Transverse colon (tissue), 4 donors: Measurements from ENCODE around the gene DVL1. TPM values are rescaled to one million over a fixed set of nuclear protein-coding genes. Genes with fewer than 3 reads are reported as not detected.
"Not testable (repeated sequence)": the region's sequence is repeated elsewhere in the genome, so short reads cannot be mapped to it uniquely, and the experiment has no call there.

Experiments used
- DNase-seq: peaks from one replicate; pipeline ENCODE4 v3.0.0-alpha.2; 2019
- H3K27ac ChIP-seq, 4 donors: fragments of 200-600 bp; sonication (generic); 2 replicates each; pipeline ENCODE4 v1.5.1; 2016 to 2018; ENCODE audit warnings: inconsistent platforms in 4 of 4
- H3K27me3 ChIP-seq: fragments of 200-600 bp; sonication (generic); 2 replicates; pipeline ENCODE4 v1.5.1; 2017; ENCODE audit warnings: inconsistent platforms
- H3K36me3 ChIP-seq, 4 donors: fragments of 200-600 bp; sonication (generic); 2 replicates each; pipeline ENCODE4 v1.5.1; 2017 to 2019; ENCODE audit warnings: inconsistent platforms in 4 of 4
- H3K4me1 ChIP-seq, 4 donors: fragments of 200-600 bp; sonication (generic); 2 replicates each; pipeline ENCODE4 v1.5.1; 2017 to 2020; ENCODE audit warnings: inconsistent platforms in 4 of 4
- H3K4me3 ChIP-seq, 4 donors: fragments of 200-600 bp; sonication (generic); 1 replicate in 1 of 4; 2 replicates in 3 of 4; pipeline versions ENCODE4 v1.5.1 to v1.6.1; 2017 to 2019; ENCODE audit warnings: inconsistent platforms in 4 of 4
- H3K9me3 ChIP-seq, 2 donors: fragments of 200-600 bp; sonication (generic); 2 replicates each; pipeline ENCODE4 v1.5.1; 2017 to 2019; ENCODE audit warnings: inconsistent platforms in 2 of 2
- CTCF ChIP-seq, 5 experiments: fragments of 200-600 bp in 3 of 5; fragments of 450-650 bp in 2 of 5; sonication (generic) in 3 of 5; IDR thresholded peaks; 1 replicate in 2 of 5; 2 replicates in 3 of 5; pipeline ENCODE4 v1.5.1; 2016 to 2017; ENCODE audit warnings: antibody characterized with exemption in 5 of 5, inconsistent platforms in 3 of 5, mild to moderate bottlenecking in 2 of 5, moderate library complexity in 1 of 5
- EP300 ChIP-seq: sonication (generic); formaldehyde crosslinking; IDR thresholded peaks from one replicate; pipeline ENCODE4 v1.6.1; 2017; ENCODE audit warnings: antibody characterized with exemption, low read depth
- POLR2A ChIP-seq: fragments of 450-650 bp; IDR thresholded peaks from one replicate; pipeline ENCODE4 v1.6.1; 2016; ENCODE audit warnings: antibody characterized with exemption, mild to moderate bottlenecking, moderate library complexity
- POLR2AphosphoS5 ChIP-seq, 3 donors: sonication (generic); formaldehyde crosslinking; IDR thresholded peaks; one replicate each; pipeline ENCODE4 v1.6.1; 2016; ENCODE audit warnings: antibody characterized with exemption in 3 of 3
- WGBS, 2 donors: methylation state at CpG; one replicate each; pipeline ENCODE4 v1.1.5; 2018; ENCODE audit warnings: low coverage in 1 of 2; 5-methylcytosine and 5-hydroxymethylcytosine counted together
- in situ Hi-C, 4 donors: fragments of 200-750 bp; cut with MboI; loops; one replicate each; pipeline versions ENCODE4 v1.15.0 to v1.15.1; 2017; ENCODE audit warnings: low sequenced_read_pairs in 3 of 4, low pct_ligation_motif_present in 1 of 4, low pct_unique_long_range_greater_than_20kb in 1 of 4
- intact Hi-C: fragments of 100-400 bp; cut with DNase I; formaldehyde crosslinking; loops from one replicate; pipeline ENCODE4 v1.15.1; 2023; ENCODE audit warnings: low total_unique reads
- total RNA-seq, 4 donors: library from RNA; depleted of rRNA; stranded (reverse); fragments of >200 nt; gene quantifications; one replicate each; pipeline ENCODE4 v1.1.0, GENCODE V29; 2016

DVL1 gene
- total RNA-seq, 4 donors from 2014 or later, result 103 to 182 (median 115) TPM

GRCh38 chr1:1385931-1386330 lies 36.7 kb upstream of the DVL1 start:
- 80 to 88% methylated on average over 1 to 8 of the region's 8 CpGs for WGBS, 2 donors
- TF ChIP-seq POLR2AphosphoS5 (IDR thresholded peaks at IDR 0.05), result no peak
- TF ChIP-seq POLR2A, result no peak
- no peak for TF ChIP-seq EP300
- no peak for TF ChIP-seq CTCF (IDR thresholded peaks at IDR 0.05)
- Histone ChIP-seq H3K36me3 (peaks cover 0 to 53% (median 28%) of the 10 kb centered on the region in 4 donors), H3K27ac (no peak overlapping the region), H3K9me3 (no peaks in the 10 kb centered on the region), H3K4me3 (no peak overlapping the region), H3K27me3 (no peaks in the 10 kb centered on the region), H3K4me1 (no peaks in the 10 kb centered on the region)
- DNase-seq, result no peak
- in situ Hi-C loops (no loop called here), intact Hi-C loops (no loop called here)

- H3K9me3 ChIP-seq, H3K27me3 ChIP-seq, H3K4me3 ChIP-seq, H3K4me1 ChIP-seq, intact Hi-C loops, H3K27ac ChIP-seq, in situ Hi-C loops, DNase-seq: not testable (repeated sequence)
- WGBS, 2 donors, result 95 to 100% methylated on average over 3 to 29 of the region's 29 CpGs
- H3K36me3 ChIP-seq, result peaks cover 0 to 47% (median 23%) of the 10 kb centered on the region in 4 donors
These were observed 36.1 kb upstream of the DVL1 start for GRCh38 chr1:1385339-1385738.

GRCh38 chr1:1381294-1381693 lies 32.1 kb upstream of the DVL1 start:
- H3K9me3 ChIP-seq, result no peaks in the 10 kb centered on the region
- 86% methylated on average over 8 of the region's 8 CpGs; no CpG with 5 or more reads in 1 of the 2 donors for WGBS, 2 donors
- no peak for DNase-seq
- no peaks in the 10 kb centered on the region for H3K4me1 ChIP-seq
- in situ Hi-C loops, result no loop called here
- H3K27ac ChIP-seq, result no peak overlapping the region
- H3K27me3 ChIP-seq, result no peaks in the 10 kb centered on the region
- peaks cover 0 to 10% (median 4%) of the 10 kb centered on the region in 4 donors for H3K36me3 ChIP-seq
- TF ChIP-seq CTCF (IDR thresholded peaks at IDR 0.05) (no peak), EP300 (no peak), POLR2AphosphoS5 (IDR thresholded peaks at IDR 0.05) (no peak), POLR2A (no peak)
- H3K4me3 ChIP-seq, result no peak overlapping the region
- intact Hi-C loops, result no loop called here

- Histone ChIP-seq H3K36me3 (peaks cover 0 to 5% (median 2%) of the 10 kb centered on the region in 4 donors), H3K4me3 (no peak overlapping the region), H3K27ac (no peak overlapping the region), H3K4me1 (peaks cover 2 to 4% (median 3%) of the 10 kb centered on the region in 4 donors), H3K9me3 (no peaks in the 10 kb centered on the region), H3K27me3 (no peaks in the 10 kb centered on the region)
- TF ChIP-seq CTCF (IDR thresholded peaks at IDR 0.05), result no peak
- TF ChIP-seq EP300, result no peak
- no peak for TF ChIP-seq POLR2A
- TF ChIP-seq POLR2AphosphoS5 (IDR thresholded peaks at IDR 0.05), result no peak
- intact Hi-C loops, result no loop called here
- in situ Hi-C loops, result no loop called here
- no peak for DNase-seq
- 92% methylated on average over 16 of the region's 16 CpGs; no CpG with 5 or more reads in 1 of the 2 donors for WGBS, 2 donors
These were observed 31.6 kb upstream of the DVL1 start for GRCh38 chr1:1380860-1381259.
